Brain microvascular endothelial cell (primary cell): Measurements from ENCODE around the gene FAM171A1.
A peak's percentile ranks its signal among the peaks of the same experiment; 100 is the strongest.

Source experiments
- DNase-seq: peaks from one replicate; pipeline ENCODE4 v3.0.0-alpha.2; 2020
- H3K27ac ChIP-seq: fragments of 250-450 bp; sonication (Bioruptor Pico); 2 replicates; pipeline ENCODE4 v1.5.1; 2020; ENCODE audit warnings: mild to moderate bottlenecking, moderate library complexity
- H3K27me3 ChIP-seq: fragments of 250-450 bp; sonication (Bioruptor Pico); replicated peaks from 2 replicates; pipeline ENCODE4 v1.5.1; 2020; ENCODE audit warnings: mild to moderate bottlenecking
- H3K36me3 ChIP-seq: fragments of 250-450 bp; sonication (Bioruptor Pico); replicated peaks from 2 replicates; pipeline ENCODE4 v1.5.1; 2020; ENCODE audit warnings: mild to moderate bottlenecking
- H3K4me3 ChIP-seq: 2 replicates; pipeline ENCODE4 v1.5.1; 2011; ENCODE audit warnings: low read depth, mild to moderate bottlenecking, control low read depth, low read length, moderate library complexity
- in situ Hi-C: cut with HindIII; loops from 2 replicates; pipeline ENCODE4 v1.10.0; 2017; ENCODE audit warnings: low sequenced_read_pairs, low pct_ligation_motif_present
- TF ChIP-seq, protein P1 (sequence below): IDR thresholded peaks from 2 replicates; pipeline ENCODE4 v1.5.1; 2011; ENCODE audit warnings: low read depth, mild to moderate bottlenecking, moderate library complexity, low read length, control low read depth, inconsistent platforms; ENCODE audit errors: missing control alignments

FAM171A1 gene

DNA sequence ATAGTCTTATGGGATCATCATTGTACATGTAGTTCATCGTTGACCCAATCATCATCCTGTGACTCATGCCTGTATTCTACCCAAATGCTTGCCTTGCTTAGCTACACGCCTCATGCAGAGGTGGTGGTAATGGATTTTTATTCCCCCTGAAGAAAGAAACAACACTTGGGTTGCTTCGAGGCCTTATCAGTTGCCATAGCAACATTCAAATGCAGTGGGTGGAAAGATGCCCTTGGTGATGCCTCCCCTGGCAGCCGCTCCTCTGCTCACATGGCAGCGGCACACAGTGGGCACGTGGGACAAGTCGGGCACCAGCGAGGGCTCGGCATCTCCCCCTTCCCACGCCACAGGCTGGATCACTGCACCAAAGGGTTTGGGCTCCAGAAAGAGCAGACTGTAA, 148.6 kb downstream of the FAM171A1 start:
- no peaks in the 10 kb centered on the region for H3K36me3 ChIP-seq
- TF ChIP-seq, protein P1, sequence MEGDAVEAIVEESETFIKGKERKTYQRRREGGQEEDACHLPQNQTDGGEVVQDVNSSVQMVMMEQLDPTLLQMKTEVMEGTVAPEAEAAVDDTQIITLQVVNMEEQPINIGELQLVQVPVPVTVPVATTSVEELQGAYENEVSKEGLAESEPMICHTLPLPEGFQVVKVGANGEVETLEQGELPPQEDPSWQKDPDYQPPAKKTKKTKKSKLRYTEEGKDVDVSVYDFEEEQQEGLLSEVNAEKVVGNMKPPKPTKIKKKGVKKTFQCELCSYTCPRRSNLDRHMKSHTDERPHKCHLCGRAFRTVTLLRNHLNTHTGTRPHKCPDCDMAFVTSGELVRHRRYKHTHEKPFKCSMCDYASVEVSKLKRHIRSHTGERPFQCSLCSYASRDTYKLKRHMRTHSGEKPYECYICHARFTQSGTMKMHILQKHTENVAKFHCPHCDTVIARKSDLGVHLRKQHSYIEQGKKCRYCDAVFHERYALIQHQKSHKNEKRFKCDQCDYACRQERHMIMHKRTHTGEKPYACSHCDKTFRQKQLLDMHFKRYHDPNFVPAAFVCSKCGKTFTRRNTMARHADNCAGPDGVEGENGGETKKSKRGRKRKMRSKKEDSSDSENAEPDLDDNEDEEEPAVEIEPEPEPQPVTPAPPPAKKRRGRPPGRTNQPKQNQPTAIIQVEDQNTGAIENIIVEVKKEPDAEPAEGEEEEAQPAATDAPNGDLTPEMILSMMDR = no peak
- peak overlapping the region; percentile 52 for H3K27ac ChIP-seq
- DNase-seq = peak; percentile 41
- in situ Hi-C loops = no loop called here
- H3K27me3 ChIP-seq = no peaks in the 10 kb centered on the region
- H3K4me3 ChIP-seq = no peak overlapping the region

DNA sequence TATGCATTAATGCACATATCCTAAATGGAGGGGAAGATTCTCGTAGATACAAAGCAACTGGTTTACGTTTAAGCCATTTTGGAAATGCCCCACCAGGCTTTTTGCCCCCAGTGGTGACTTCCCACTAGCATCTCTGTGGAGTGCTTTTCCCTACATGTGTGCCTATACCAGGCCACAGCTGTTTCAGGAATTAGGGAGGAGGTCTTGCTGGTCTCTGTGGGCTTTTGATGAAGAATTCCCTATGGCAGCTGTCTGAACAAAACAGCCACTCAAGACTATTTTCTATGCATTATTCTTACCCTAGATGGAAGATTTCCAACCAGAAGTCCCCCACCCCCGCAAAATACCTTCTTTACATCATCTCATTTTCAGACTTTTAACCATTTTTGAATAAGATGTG, 150.6 kb downstream of the FAM171A1 start:
- TF ChIP-seq, protein P1 = peak; percentile 6
- H3K36me3 ChIP-seq = no peaks in the 10 kb centered on the region
- H3K4me3 ChIP-seq = no peak overlapping the region
- no peaks in the 10 kb centered on the region for H3K27me3 ChIP-seq
- no peak for DNase-seq
- H3K27ac ChIP-seq = no peak overlapping the region
- in situ Hi-C loops = no loop called here

DNA sequence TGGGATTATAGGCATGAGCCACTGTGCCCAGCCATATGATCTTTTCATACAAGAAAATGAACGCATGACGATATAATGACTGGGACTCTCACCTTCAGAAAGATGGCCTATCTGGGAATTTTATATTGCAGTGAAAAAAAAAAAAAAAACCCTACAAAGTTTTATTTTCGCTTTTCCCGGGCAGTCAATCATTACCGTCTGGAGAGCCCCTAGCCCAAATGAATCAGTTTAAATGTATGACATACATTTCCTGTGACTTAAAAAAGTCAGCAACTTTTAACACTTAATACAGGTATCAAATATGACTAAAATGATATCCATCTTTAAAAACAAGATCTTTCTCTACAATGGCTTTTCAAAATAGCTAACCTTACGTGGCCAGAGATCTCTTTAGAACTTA, 154.4 kb downstream of the FAM171A1 start:
- H3K36me3 ChIP-seq = peaks cover 21% of the 10 kb centered on the region
- no peaks in the 10 kb centered on the region for H3K27me3 ChIP-seq
- DNase-seq = no peak
- TF ChIP-seq, protein P1 = no peak
- in situ Hi-C loops = no loop called here
- H3K27ac ChIP-seq = no peak overlapping the region
- no peak overlapping the region for H3K4me3 ChIP-seq

DNA sequence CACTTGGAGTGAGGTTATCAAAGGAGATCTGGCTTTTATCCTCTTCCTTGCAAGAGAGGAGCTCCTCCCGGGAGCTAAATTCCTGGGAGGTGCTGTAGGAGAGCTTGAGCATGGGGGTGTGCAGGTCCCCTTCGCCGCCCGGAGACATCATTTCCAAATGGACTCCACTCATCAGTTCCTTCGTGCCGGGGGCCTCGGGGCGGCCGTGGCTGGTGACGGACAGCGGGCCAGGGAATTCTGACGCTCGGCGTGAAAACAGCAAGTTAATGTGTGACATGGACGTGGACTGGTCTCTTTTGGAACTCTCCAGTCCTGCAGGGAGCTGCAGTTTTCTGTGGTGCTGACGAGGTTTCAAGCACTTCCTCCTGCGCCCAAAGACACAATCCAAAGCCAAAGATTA, 156.9 kb downstream of the FAM171A1 start:
- no peaks in the 10 kb centered on the region for H3K27me3 ChIP-seq
- in situ Hi-C loops = no loop called here
- peaks cover 21% of the 10 kb centered on the region for H3K36me3 ChIP-seq
- no peak overlapping the region for H3K4me3 ChIP-seq
- no peak for DNase-seq
- H3K27ac ChIP-seq = no peak overlapping the region
- TF ChIP-seq, protein P1 = no peak

DNA sequence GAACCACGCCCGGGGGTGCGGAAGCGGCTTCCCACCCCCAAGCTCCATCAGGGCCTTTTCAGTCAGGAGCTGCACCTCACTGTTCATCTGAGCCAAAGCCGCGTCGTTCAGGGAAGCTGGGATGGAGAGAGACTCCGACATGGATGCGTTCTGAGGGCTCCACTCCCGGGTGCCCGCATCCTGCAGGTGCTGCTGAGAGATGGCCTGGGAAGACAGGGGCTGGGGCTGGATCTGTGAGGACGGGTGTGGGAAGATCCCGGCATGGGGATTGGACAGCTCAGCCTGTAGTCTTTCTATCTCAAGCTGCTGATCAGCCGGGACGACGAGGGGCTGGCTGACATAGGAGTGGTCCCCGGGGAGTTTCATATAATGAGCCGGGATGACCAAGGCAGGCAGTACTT, 157.6 kb downstream of the FAM171A1 start:
- Histone ChIP-seq H3K4me3 (no peak overlapping the region), H3K27ac (no peak overlapping the region), H3K36me3 (peaks cover 21% of the 10 kb centered on the region), H3K27me3 (no peaks in the 10 kb centered on the region)
- no peak for DNase-seq
- in situ Hi-C loops = no loop called here
- TF ChIP-seq, protein P1 = no peak

DNA sequence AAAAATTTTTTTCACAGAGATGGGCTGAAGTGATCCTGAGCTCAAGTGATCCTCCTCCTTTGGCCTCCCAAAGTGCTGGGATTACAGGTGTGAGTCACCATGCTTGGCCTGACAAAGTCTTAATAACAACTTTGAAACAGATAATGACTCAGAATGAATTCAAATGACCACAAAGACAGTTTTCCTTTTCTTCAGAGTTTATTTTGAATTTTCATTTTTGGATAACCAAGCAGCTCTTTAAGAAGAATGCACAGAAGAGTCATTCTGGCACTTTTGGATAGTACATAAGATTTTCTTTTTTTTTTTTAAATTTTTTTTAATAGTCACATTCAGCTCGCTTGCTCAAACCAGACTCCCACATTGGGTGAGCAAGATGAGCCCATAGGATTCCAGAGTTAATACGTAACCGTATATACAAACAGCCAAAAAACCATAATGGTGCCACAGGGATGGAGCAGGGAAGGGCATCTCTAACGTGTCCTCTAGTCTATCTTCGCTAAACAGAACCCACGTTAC, 159.6 kb downstream of the FAM171A1 start:
- DNase-seq = peak; percentile 80
- TF ChIP-seq, protein P1 = no peak
- H3K4me3 ChIP-seq = no peak overlapping the region
- no peaks in the 10 kb centered on the region for H3K27me3 ChIP-seq
- in situ Hi-C loops = no loop called here
- peak overlapping the region; percentile 75 for H3K27ac ChIP-seq
- H3K36me3 ChIP-seq = peaks cover 21% of the 10 kb centered on the region
